H9 (cell line): ENCODE data around the gene MGAT4A. TPM values are rescaled to one million over a fixed set of nuclear protein-coding genes. Genes with fewer than 3 reads are reported as not detected.

Source experiments
- DNase-seq: peaks from one replicate; pipeline ENCODE4 v3.0.0-alpha.2; 2017
- H2AFZ ChIP-seq: one replicate; pipeline ENCODE4 v1.6.1; 2013; ENCODE audit warnings: mild to moderate bottlenecking, low read length, control low read depth, moderate library complexity
- H2AK5ac ChIP-seq: 2 replicates; pipeline ENCODE4 v1.6.1; 2013; ENCODE audit warnings: low read length, control low read depth, mixed read lengths; ENCODE audit not compliant: insufficient read length
- H2BK120ac ChIP-seq: one replicate; pipeline ENCODE4 v1.6.1; 2013; ENCODE audit warnings: low read depth, mild to moderate bottlenecking, low read length, control low read depth, inconsistent platforms; ENCODE audit not compliant: poor library complexity, severe bottlenecking
- H2BK12ac ChIP-seq: 2 replicates; pipeline ENCODE4 v1.6.1; 2013; ENCODE audit warnings: low read length, control low read depth, mixed read lengths, low read depth; ENCODE audit not compliant: insufficient read length
- H2BK15ac ChIP-seq: 2 replicates; pipeline ENCODE4 v1.6.1; 2013; ENCODE audit warnings: low read depth, low read length, control low read depth
- H2BK20ac ChIP-seq: one replicate; pipeline ENCODE4 v1.6.1; 2013; ENCODE audit warnings: low read depth, mild to moderate bottlenecking, low read length, control low read depth, inconsistent platforms; ENCODE audit not compliant: poor library complexity, severe bottlenecking
- H2BK5ac ChIP-seq: 2 replicates; pipeline ENCODE4 v1.6.1; 2013; ENCODE audit warnings: low read length, control low read depth, mixed read lengths; ENCODE audit not compliant: insufficient read length
- H3K14ac ChIP-seq: 2 replicates; pipeline ENCODE4 v1.6.1; 2013; ENCODE audit warnings: low read length, control low read depth; ENCODE audit not compliant: insufficient read depth
- H3K18ac ChIP-seq: 2 replicates; pipeline ENCODE4 v1.6.1; 2013; ENCODE audit warnings: low read depth, mild to moderate bottlenecking, mixed read lengths, low read length, control low read depth; ENCODE audit not compliant: insufficient read length
- H3K23ac ChIP-seq: 2 replicates; pipeline ENCODE4 v1.6.1; 2013; ENCODE audit warnings: low read length, control low read depth, mixed read lengths, low read depth; ENCODE audit not compliant: insufficient read length
- H3K23me2 ChIP-seq: 2 replicates; pipeline ENCODE4 v1.6.1; 2013; ENCODE audit warnings: low read depth, mild to moderate bottlenecking, mixed read lengths, low read length, control low read depth; ENCODE audit not compliant: insufficient read length, poor library complexity, severe bottlenecking
- H3K27ac ChIP-seq: 2 replicates; pipeline ENCODE4 v1.5.1; 2013; ENCODE audit warnings: low read length, control low read depth, mixed read lengths, low read depth; ENCODE audit not compliant: insufficient read length
- H3K27me3 ChIP-seq: 2 replicates; pipeline ENCODE4 v1.6.1; 2013; ENCODE audit warnings: low read length, control low read depth, inconsistent platforms; ENCODE audit not compliant: insufficient read depth
- H3K4ac ChIP-seq: 2 replicates; pipeline ENCODE4 v1.6.1; 2013; ENCODE audit warnings: low read depth, mild to moderate bottlenecking, control low read depth, inconsistent platforms, low read length, moderate library complexity
- H3K4me1 ChIP-seq: 2 replicates; pipeline ENCODE4 v1.6.1; 2013; ENCODE audit warnings: low read length, control low read depth, inconsistent platforms; ENCODE audit not compliant: insufficient read depth
- H3K4me2 ChIP-seq: 2 replicates; pipeline ENCODE4 v1.6.1; 2013; ENCODE audit warnings: low read length, control low read depth, mixed read lengths; ENCODE audit not compliant: insufficient read length, insufficient read depth
- H3K56ac ChIP-seq: 2 replicates; pipeline ENCODE4 v1.6.1; 2013; ENCODE audit warnings: low read depth, mild to moderate bottlenecking, mixed read lengths, low read length, control low read depth; ENCODE audit not compliant: insufficient read length
- H3K79me1 ChIP-seq: 2 replicates; pipeline ENCODE4 v1.6.1; 2013; ENCODE audit warnings: low read depth, mild to moderate bottlenecking, moderate library complexity, low read length, control low read depth, inconsistent platforms; ENCODE audit not compliant: insufficient read depth, poor library complexity, severe bottlenecking
- H3K79me2 ChIP-seq: 2 replicates; pipeline ENCODE4 v1.6.1; 2013; ENCODE audit warnings: low read length, control low read depth, inconsistent platforms; ENCODE audit not compliant: insufficient read depth
- H3K9ac ChIP-seq: 2 replicates; pipeline ENCODE4 v1.6.1; 2013; ENCODE audit warnings: low read length, control low read depth, mixed read lengths; ENCODE audit not compliant: insufficient read length; ENCODE audit errors: extremely low read depth
- H3K9me3 ChIP-seq: one replicate; pipeline ENCODE4 v1.6.1; 2013; ENCODE audit warnings: low read depth, low read length, inconsistent platforms; ENCODE audit not compliant: control insufficient read depth
- H3T11ph ChIP-seq: one replicate; pipeline ENCODE4 v1.6.1; 2013; ENCODE audit warnings: mild to moderate bottlenecking, low read length, control low read depth, inconsistent platforms
- H4K20me1 ChIP-seq: one replicate; pipeline ENCODE4 v1.6.1; 2013; ENCODE audit not compliant: control insufficient read depth, insufficient read length, insufficient read depth
- H4K5ac ChIP-seq: 2 replicates; pipeline ENCODE4 v1.6.1; 2013; ENCODE audit warnings: low read depth, mild to moderate bottlenecking, mixed read lengths, low read length, control low read depth; ENCODE audit not compliant: insufficient read length
- H4K8ac ChIP-seq: replicated peaks from 2 replicates; pipeline ENCODE4 v1.6.1; 2013; ENCODE audit warnings: low read length, control low read depth, mixed read lengths, low read depth; ENCODE audit not compliant: insufficient read length
- H4K91ac ChIP-seq: 2 replicates; pipeline ENCODE4 v1.6.1; 2013; ENCODE audit warnings: low read depth, mild to moderate bottlenecking, moderate library complexity, mixed read lengths, low read length, control low read depth; ENCODE audit not compliant: insufficient read length
- H3K27ac Mint-ChIP-seq, 3 experiments: 2 replicates in 2 of 3; 3 replicates in 1 of 3; pipeline ENCODE4 v1.8.0; 2020 to 2021; ENCODE audit warnings: mixed read lengths in 3 of 3, mild to moderate bottlenecking in 1 of 3, moderate library complexity in 1 of 3
- H3K27me3 Mint-ChIP-seq: 2 replicates; pipeline ENCODE4 v1.8.0; 2021; ENCODE audit warnings: low read depth, mild to moderate bottlenecking, moderate library complexity, mixed read lengths
- H3K36me3 Mint-ChIP-seq, 3 experiments: 2 replicates in 2 of 3; 3 replicates in 1 of 3; pipeline ENCODE4 v1.8.0; 2020 to 2021; ENCODE audit warnings: low read depth in 3 of 3, mixed read lengths in 3 of 3; ENCODE audit not compliant: insufficient read depth in 1 of 3
- H3K4me1 Mint-ChIP-seq, 2 experiments: 2 replicates each; pipeline ENCODE4 v1.8.0; 2020; ENCODE audit warnings: mixed read lengths in 2 of 2
- H3K4me3 Mint-ChIP-seq, 2 experiments: 2 replicates in 1 of 2; 3 replicates in 1 of 2; pipeline ENCODE4 v1.8.0; 2020 to 2021; ENCODE audit warnings: mild to moderate bottlenecking in 2 of 2, mixed read lengths in 2 of 2, moderate library complexity in 1 of 2
- H3K9me3 Mint-ChIP-seq, 2 experiments: 2 replicates in 1 of 2; 3 replicates in 1 of 2; pipeline ENCODE4 v1.8.0; 2020; ENCODE audit warnings: mild to moderate bottlenecking in 2 of 2, mixed read lengths in 2 of 2, moderate library complexity in 1 of 2
- CTCF ChIP-seq: fragments of 200-600 bp; sonication (generic); conservative IDR thresholded peaks from 3 replicates; pipeline ENCODE4 v1.8.0; 2021; ENCODE audit warnings: antibody characterized with exemption, mild to moderate bottlenecking
- WGBS: extraction: QIAGEN DNeasy Blood & Tissue Kit; methylation state at CpG from one replicate; pipeline ENCODE4 v1.1.7; 2013; ENCODE audit warnings: missing lambda C conversion rate, low lambda C conversion rate, mixed read lengths; ENCODE audit not compliant: insufficient read length; ENCODE audit errors: extremely low coverage; 5-methylcytosine and 5-hydroxymethylcytosine counted together
- total RNA-seq: library from RNA; stranded (reverse); gene quantifications from 2 replicates; pipeline ENCODE4 v1.2.1, GENCODE V29; 2021

MGAT4A gene
- total RNA-seq, 1 experiment from 2014 or later: 3.5 TPM

- H3K36me3 Mint-ChIP-seq: no peaks in the 10 kb centered on the region
- Histone ChIP-seq H2BK12ac (no peak overlapping the region), H3K79me1 (no peaks in the 10 kb centered on the region), H2BK15ac (no peak overlapping the region), H3T11ph (no peak overlapping the region), H2AFZ (no peak overlapping the region), H3K56ac (no peak overlapping the region), H4K91ac (no peak overlapping the region), H3K4me1 (no peaks in the 10 kb centered on the region; the same call in 1 of the 2 replicates), H3K23me2 (no peaks in the 10 kb centered on the region), H3K9ac (no peak overlapping the region), H2BK120ac (no peak overlapping the region), H2AK5ac (no peak overlapping the region), H2BK5ac (no peak overlapping the region), H3K9me3 (no peaks in the 10 kb centered on the region), H3K23ac (no peak overlapping the region), H3K14ac (no peak overlapping the region), H4K5ac (no peak overlapping the region), H3K4ac (no peak overlapping the region), H3K79me2 (no peaks in the 10 kb centered on the region), H4K8ac (no peak overlapping the region), H3K18ac (no peak overlapping the region), H2BK20ac (no peak overlapping the region), H4K20me1 (no peaks in the 10 kb centered on the region), H3K27me3 (no peaks in the 10 kb centered on the region; the same call in 1 of the 2 replicates), H3K27ac (no peak overlapping the region), H3K4me2 (no peak overlapping the region)
- peaks cover 10 to 11% of the 10 kb centered on the region in 2 experiments for H3K4me1 Mint-ChIP-seq
- H3K9me3 Mint-ChIP-seq: no peaks in the 10 kb centered on the region
- no CpG with 5 or more reads among the region's 5 CpGs for WGBS
- H3K4me3 Mint-ChIP-seq: no peak overlapping the region
- no peak overlapping the region; a peak in 1 of 7 replicates for H3K27ac Mint-ChIP-seq
- no peak for DNase-seq
- TF ChIP-seq CTCF: no peak
- peaks cover 6% of the 10 kb centered on the region for H3K27me3 Mint-ChIP-seq
These were observed 13.7 kb upstream of the MGAT4A start for GRCh38 chr2:98744595-98744994.
